H9 (cell line): ENCODE measurements around the gene DLG2. TPM values are rescaled to one million over a fixed set of nuclear protein-coding genes. Genes with fewer than 3 reads are reported as not detected.

Source experiments
- DNase-seq: peaks from one replicate; pipeline ENCODE4 v3.0.0-alpha.2; 2017
- H2AFZ ChIP-seq: one replicate; pipeline ENCODE4 v1.6.1; 2013; ENCODE audit warnings: mild to moderate bottlenecking, low read length, control low read depth, moderate library complexity
- H2AK5ac ChIP-seq: 2 replicates; pipeline ENCODE4 v1.6.1; 2013; ENCODE audit warnings: low read length, control low read depth, mixed read lengths; ENCODE audit not compliant: insufficient read length
- H2BK120ac ChIP-seq: one replicate; pipeline ENCODE4 v1.6.1; 2013; ENCODE audit warnings: low read depth, mild to moderate bottlenecking, low read length, control low read depth, inconsistent platforms; ENCODE audit not compliant: poor library complexity, severe bottlenecking
- H2BK12ac ChIP-seq: 2 replicates; pipeline ENCODE4 v1.6.1; 2013; ENCODE audit warnings: low read length, control low read depth, mixed read lengths, low read depth; ENCODE audit not compliant: insufficient read length
- H2BK15ac ChIP-seq: 2 replicates; pipeline ENCODE4 v1.6.1; 2013; ENCODE audit warnings: low read depth, low read length, control low read depth
- H2BK20ac ChIP-seq: one replicate; pipeline ENCODE4 v1.6.1; 2013; ENCODE audit warnings: low read depth, mild to moderate bottlenecking, low read length, control low read depth, inconsistent platforms; ENCODE audit not compliant: poor library complexity, severe bottlenecking
- H2BK5ac ChIP-seq: 2 replicates; pipeline ENCODE4 v1.6.1; 2013; ENCODE audit warnings: low read length, control low read depth, mixed read lengths; ENCODE audit not compliant: insufficient read length
- H3K14ac ChIP-seq: 2 replicates; pipeline ENCODE4 v1.6.1; 2013; ENCODE audit warnings: low read length, control low read depth; ENCODE audit not compliant: insufficient read depth
- H3K18ac ChIP-seq: 2 replicates; pipeline ENCODE4 v1.6.1; 2013; ENCODE audit warnings: low read depth, mild to moderate bottlenecking, mixed read lengths, low read length, control low read depth; ENCODE audit not compliant: insufficient read length
- H3K23ac ChIP-seq: 2 replicates; pipeline ENCODE4 v1.6.1; 2013; ENCODE audit warnings: low read length, control low read depth, mixed read lengths, low read depth; ENCODE audit not compliant: insufficient read length
- H3K23me2 ChIP-seq: 2 replicates; pipeline ENCODE4 v1.6.1; 2013; ENCODE audit warnings: low read depth, mild to moderate bottlenecking, mixed read lengths, low read length, control low read depth; ENCODE audit not compliant: insufficient read length, poor library complexity, severe bottlenecking
- H3K27ac ChIP-seq: 2 replicates; pipeline ENCODE4 v1.5.1; 2013; ENCODE audit warnings: low read length, control low read depth, mixed read lengths, low read depth; ENCODE audit not compliant: insufficient read length
- H3K27me3 ChIP-seq: 2 replicates; pipeline ENCODE4 v1.6.1; 2013; ENCODE audit warnings: low read length, control low read depth, inconsistent platforms; ENCODE audit not compliant: insufficient read depth
- H3K4ac ChIP-seq: 2 replicates; pipeline ENCODE4 v1.6.1; 2013; ENCODE audit warnings: low read depth, mild to moderate bottlenecking, control low read depth, inconsistent platforms, low read length, moderate library complexity
- H3K4me1 ChIP-seq: 2 replicates; pipeline ENCODE4 v1.6.1; 2013; ENCODE audit warnings: low read length, control low read depth, inconsistent platforms; ENCODE audit not compliant: insufficient read depth
- H3K4me2 ChIP-seq: 2 replicates; pipeline ENCODE4 v1.6.1; 2013; ENCODE audit warnings: low read length, control low read depth, mixed read lengths; ENCODE audit not compliant: insufficient read length, insufficient read depth
- H3K56ac ChIP-seq: 2 replicates; pipeline ENCODE4 v1.6.1; 2013; ENCODE audit warnings: low read depth, mild to moderate bottlenecking, mixed read lengths, low read length, control low read depth; ENCODE audit not compliant: insufficient read length
- H3K79me1 ChIP-seq: 2 replicates; pipeline ENCODE4 v1.6.1; 2013; ENCODE audit warnings: low read depth, mild to moderate bottlenecking, moderate library complexity, low read length, control low read depth, inconsistent platforms; ENCODE audit not compliant: insufficient read depth, poor library complexity, severe bottlenecking
- H3K79me2 ChIP-seq: 2 replicates; pipeline ENCODE4 v1.6.1; 2013; ENCODE audit warnings: low read length, control low read depth, inconsistent platforms; ENCODE audit not compliant: insufficient read depth
- H3K9ac ChIP-seq: 2 replicates; pipeline ENCODE4 v1.6.1; 2013; ENCODE audit warnings: low read length, control low read depth, mixed read lengths; ENCODE audit not compliant: insufficient read length; ENCODE audit errors: extremely low read depth
- H3K9me3 ChIP-seq: one replicate; pipeline ENCODE4 v1.6.1; 2013; ENCODE audit warnings: low read depth, low read length, inconsistent platforms; ENCODE audit not compliant: control insufficient read depth
- H3T11ph ChIP-seq: one replicate; pipeline ENCODE4 v1.6.1; 2013; ENCODE audit warnings: mild to moderate bottlenecking, low read length, control low read depth, inconsistent platforms
- H4K20me1 ChIP-seq: one replicate; pipeline ENCODE4 v1.6.1; 2013; ENCODE audit not compliant: control insufficient read depth, insufficient read length, insufficient read depth
- H4K5ac ChIP-seq: 2 replicates; pipeline ENCODE4 v1.6.1; 2013; ENCODE audit warnings: low read depth, mild to moderate bottlenecking, mixed read lengths, low read length, control low read depth; ENCODE audit not compliant: insufficient read length
- H4K8ac ChIP-seq: replicated peaks from 2 replicates; pipeline ENCODE4 v1.6.1; 2013; ENCODE audit warnings: low read length, control low read depth, mixed read lengths, low read depth; ENCODE audit not compliant: insufficient read length
- H4K91ac ChIP-seq: 2 replicates; pipeline ENCODE4 v1.6.1; 2013; ENCODE audit warnings: low read depth, mild to moderate bottlenecking, moderate library complexity, mixed read lengths, low read length, control low read depth; ENCODE audit not compliant: insufficient read length
- H3K27ac Mint-ChIP-seq, 3 experiments: 2 replicates in 2 of 3; 3 replicates in 1 of 3; pipeline ENCODE4 v1.8.0; 2020 to 2021; ENCODE audit warnings: mixed read lengths in 3 of 3, mild to moderate bottlenecking in 1 of 3, moderate library complexity in 1 of 3
- H3K27me3 Mint-ChIP-seq: 2 replicates; pipeline ENCODE4 v1.8.0; 2021; ENCODE audit warnings: low read depth, mild to moderate bottlenecking, moderate library complexity, mixed read lengths
- H3K36me3 Mint-ChIP-seq, 3 experiments: 2 replicates in 2 of 3; 3 replicates in 1 of 3; pipeline ENCODE4 v1.8.0; 2020 to 2021; ENCODE audit warnings: low read depth in 3 of 3, mixed read lengths in 3 of 3; ENCODE audit not compliant: insufficient read depth in 1 of 3
- H3K4me1 Mint-ChIP-seq, 2 experiments: 2 replicates each; pipeline ENCODE4 v1.8.0; 2020; ENCODE audit warnings: mixed read lengths in 2 of 2
- H3K4me3 Mint-ChIP-seq, 2 experiments: 2 replicates in 1 of 2; 3 replicates in 1 of 2; pipeline ENCODE4 v1.8.0; 2020 to 2021; ENCODE audit warnings: mild to moderate bottlenecking in 2 of 2, mixed read lengths in 2 of 2, moderate library complexity in 1 of 2
- H3K9me3 Mint-ChIP-seq, 2 experiments: 2 replicates in 1 of 2; 3 replicates in 1 of 2; pipeline ENCODE4 v1.8.0; 2020; ENCODE audit warnings: mild to moderate bottlenecking in 2 of 2, mixed read lengths in 2 of 2, moderate library complexity in 1 of 2
- WGBS: extraction: QIAGEN DNeasy Blood & Tissue Kit; methylation state at CpG from one replicate; pipeline ENCODE4 v1.1.7; 2013; ENCODE audit warnings: missing lambda C conversion rate, low lambda C conversion rate, mixed read lengths; ENCODE audit not compliant: insufficient read length; ENCODE audit errors: extremely low coverage; 5-methylcytosine and 5-hydroxymethylcytosine counted together
- total RNA-seq: library from RNA; stranded (reverse); gene quantifications from 2 replicates; pipeline ENCODE4 v1.2.1, GENCODE V29; 2021
- TF ChIP-seq, protein P1 (sequence below): fragments of 200-600 bp; sonication (generic); conservative IDR thresholded peaks from 3 replicates; pipeline ENCODE4 v1.8.0; 2021; ENCODE audit warnings: antibody characterized with exemption, mild to moderate bottlenecking

Gene DLG2
- total RNA-seq, 1 experiment from 2014 or later = 8.0 TPM

DNA sequence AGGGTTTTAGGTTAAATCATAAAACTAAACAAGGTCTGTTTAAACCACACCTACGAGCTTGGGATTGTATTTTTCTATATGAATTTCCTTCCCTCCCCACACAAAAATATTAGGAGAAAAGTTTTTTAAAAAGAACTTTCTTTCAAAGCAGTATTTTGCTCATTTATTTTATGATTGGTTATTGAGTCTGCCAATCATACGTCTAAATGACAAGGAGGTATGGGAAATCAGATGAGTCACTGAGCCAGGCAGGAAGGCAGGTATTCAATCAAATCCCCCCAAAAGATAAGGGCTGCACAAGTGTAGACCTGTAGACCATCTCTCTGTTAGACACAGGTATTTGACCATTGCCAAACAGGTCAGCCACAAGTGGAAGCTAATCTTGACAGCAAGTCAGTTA, 1900.8 kb downstream of the DLG2 start:
- WGBS = no CpG with 5 or more reads among the region's 2 CpGs
- no peak overlapping the region for H2BK120ac ChIP-seq
- no peak overlapping the region for H3K18ac ChIP-seq
- H2BK5ac ChIP-seq = no peak overlapping the region
- H3K27me3 Mint-ChIP-seq = no peaks in the 10 kb centered on the region
- H3K56ac ChIP-seq = no peak overlapping the region
- no peaks in the 10 kb centered on the region for H3K9me3 Mint-ChIP-seq
- no peaks in the 10 kb centered on the region for H3K9me3 ChIP-seq
- H3K79me2 ChIP-seq = no peaks in the 10 kb centered on the region
- H3K27ac ChIP-seq = no peak overlapping the region
- H2AK5ac ChIP-seq = no peak overlapping the region
- H3K9ac ChIP-seq = no peak overlapping the region
- peaks cover 8% of the 10 kb centered on the region for H3K4me1 ChIP-seq
- H3K4me3 Mint-ChIP-seq = no peak overlapping the region
- TF ChIP-seq, protein P1, sequence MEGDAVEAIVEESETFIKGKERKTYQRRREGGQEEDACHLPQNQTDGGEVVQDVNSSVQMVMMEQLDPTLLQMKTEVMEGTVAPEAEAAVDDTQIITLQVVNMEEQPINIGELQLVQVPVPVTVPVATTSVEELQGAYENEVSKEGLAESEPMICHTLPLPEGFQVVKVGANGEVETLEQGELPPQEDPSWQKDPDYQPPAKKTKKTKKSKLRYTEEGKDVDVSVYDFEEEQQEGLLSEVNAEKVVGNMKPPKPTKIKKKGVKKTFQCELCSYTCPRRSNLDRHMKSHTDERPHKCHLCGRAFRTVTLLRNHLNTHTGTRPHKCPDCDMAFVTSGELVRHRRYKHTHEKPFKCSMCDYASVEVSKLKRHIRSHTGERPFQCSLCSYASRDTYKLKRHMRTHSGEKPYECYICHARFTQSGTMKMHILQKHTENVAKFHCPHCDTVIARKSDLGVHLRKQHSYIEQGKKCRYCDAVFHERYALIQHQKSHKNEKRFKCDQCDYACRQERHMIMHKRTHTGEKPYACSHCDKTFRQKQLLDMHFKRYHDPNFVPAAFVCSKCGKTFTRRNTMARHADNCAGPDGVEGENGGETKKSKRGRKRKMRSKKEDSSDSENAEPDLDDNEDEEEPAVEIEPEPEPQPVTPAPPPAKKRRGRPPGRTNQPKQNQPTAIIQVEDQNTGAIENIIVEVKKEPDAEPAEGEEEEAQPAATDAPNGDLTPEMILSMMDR = no peak
- H3K4ac ChIP-seq = no peak overlapping the region
- peaks cover 42 to 45% of the 10 kb centered on the region in 2 experiments for H3K4me1 Mint-ChIP-seq
- no peaks in the 10 kb centered on the region for H3K36me3 Mint-ChIP-seq
- H3K23ac ChIP-seq = no peak overlapping the region
- H3K14ac ChIP-seq = no peak overlapping the region
- H4K91ac ChIP-seq = no peak overlapping the region
- no peaks in the 10 kb centered on the region for H3K79me1 ChIP-seq
- no peak overlapping the region for H2AFZ ChIP-seq
- H2BK15ac ChIP-seq = no peak overlapping the region
- no peak overlapping the region for H4K5ac ChIP-seq
- H3K27me3 ChIP-seq = no peaks in the 10 kb centered on the region
- no peak overlapping the region for H3T11ph ChIP-seq
- no peak overlapping the region for H2BK12ac ChIP-seq
- H3K23me2 ChIP-seq = peaks cover 4% of the 10 kb centered on the region
- H4K20me1 ChIP-seq = peaks cover 2% of the 10 kb centered on the region
- H3K27ac Mint-ChIP-seq = peak overlapping the region in 1 of 3 experiments; percentile 29; a peak in 1 of 7 replicates
- no peak overlapping the region for H3K4me2 ChIP-seq
- no peak overlapping the region for H4K8ac ChIP-seq
- no peak overlapping the region for H2BK20ac ChIP-seq
- no peak for DNase-seq
